VCaP (cell line): Measurements from ENCODE around the gene ZSWIM7.

Experiments
- H3K27ac ChIP-seq: fragments of 450-650 bp; 2 replicates; pipeline ENCODE4 v1.5.1; 2017
- CTCF ChIP-seq: fragments of 450-650 bp; conservative IDR thresholded peaks from 2 replicates; pipeline ENCODE4 v1.5.1; 2017; ENCODE audit warnings: mild to moderate bottlenecking, moderate library complexity

ZSWIM7 gene

GRCh38 chr17:15999141-15999973 is at the start of gene ZSWIM7, which contains the start of gene TTC19:
TSS of gene ZSWIM7 (minus strand) at chr17:15999704. CDS start at chr17:15999594, 110 bp downstream.
TSS of gene TTC19 (plus strand) at chr17:15999824. CDS start at chr17:15999849, 25 bp downstream.
- TF ChIP-seq CTCF = 0 out of 2 replicates have a peak, but pooled peaks have one; percentile 3
- peak within 1 kb of the TSS; percentile 92 for H3K27ac ChIP-seq

- no peak overlapping the region for H3K27ac ChIP-seq
- no peak for TF ChIP-seq CTCF
These were observed 49.4 kb upstream of the ZSWIM7 start for GRCh38 chr17:16048811-16049449.

GRCh38 chr17:16046966-16047365 is 47.5 kb upstream of the ZSWIM7 start:
- no peak overlapping the region for H3K27ac ChIP-seq
- no peak for TF ChIP-seq CTCF

- no peak for TF ChIP-seq CTCF
- H3K27ac ChIP-seq = no peak overlapping the region
These were observed 45.0 kb upstream of the ZSWIM7 start for GRCh38 chr17:16044487-16044886.

GRCh38 chr17:16040710-16041251 is 41.3 kb upstream of the ZSWIM7 start:
- no peak overlapping the region for H3K27ac ChIP-seq

GRCh38 chr17:16037636-16038035 is 38.1 kb upstream of the ZSWIM7 start:
- TF ChIP-seq CTCF = no peak
- no peak overlapping the region; the same call in 1 of the 2 replicates for H3K27ac ChIP-seq

More at GRCh38 chr17:16040710-16041251, 41.3 kb upstream of the ZSWIM7 start:
- TF ChIP-seq CTCF = no peak

GRCh38 chr17:16036261-16036660 is 36.8 kb upstream of the ZSWIM7 start:
- no peak overlapping the region for H3K27ac ChIP-seq
- no peak for TF ChIP-seq CTCF
